Sigmoid colon (tissue), 7 donors: ENCODE data around the gene SPATA3. TPM values are rescaled to one million over a fixed set of nuclear protein-coding genes. Genes with fewer than 3 reads are reported as not detected.
A peak's percentile ranks its signal among the peaks of the same experiment; 100 is the strongest.

ENCODE experiments used
- DNase-seq: peaks from one replicate; pipeline ENCODE4 v3.0.0-alpha.2; 2019
- H3K27ac ChIP-seq, 4 donors: fragments of 200-600 bp; sonication (generic); one replicate each; pipeline ENCODE4 v1.5.1; 2016 to 2019; ENCODE audit warnings: mild to moderate bottlenecking in 1 of 4
- H3K27me3 ChIP-seq, 3 donors: fragments of 200-600 bp; sonication (generic); one replicate each; pipeline ENCODE4 v1.5.1; 2019; ENCODE audit warnings: mild to moderate bottlenecking in 1 of 3
- H3K36me3 ChIP-seq, 4 donors: fragments of 200-600 bp; sonication (generic); one replicate each; pipeline ENCODE4 v1.5.1; 2016 to 2019
- H3K4me1 ChIP-seq, 4 donors: fragments of 200-600 bp; sonication (generic); one replicate each; pipeline ENCODE4 v1.5.1; 2017 to 2019
- H3K4me3 ChIP-seq, 4 donors: fragments of 200-600 bp; sonication (generic); one replicate each; pipeline ENCODE4 v1.5.1; 2017 to 2019; ENCODE audit warnings: mild to moderate bottlenecking in 2 of 4, moderate library complexity in 1 of 4
- H3K9me3 ChIP-seq, 4 donors: fragments of 200-600 bp in 3 of 4; sonication (generic) in 3 of 4; one replicate each; pipeline versions ENCODE4 v1.5.1 to v1.6.1; 2013 to 2019
- CTCF ChIP-seq, 4 experiments: fragments of 450-650 bp in 3 of 4; fragments of 200-600 bp in 1 of 4; IDR thresholded peaks; one replicate each; pipeline ENCODE4 v1.5.1; 2016 to 2019; ENCODE audit warnings: antibody characterized with exemption in 4 of 4, mild to moderate bottlenecking in 3 of 4, moderate library complexity in 2 of 4
- EP300 ChIP-seq, 4 donors: sonication (generic); formaldehyde crosslinking; IDR thresholded peaks; one replicate each; pipeline ENCODE4 v1.6.1; 2017; ENCODE audit warnings: antibody characterized with exemption in 4 of 4
- POLR2A ChIP-seq, 2 donors: fragments of 450-650 bp; IDR thresholded peaks; one replicate each; pipeline ENCODE4 v1.6.1; 2016; ENCODE audit warnings: antibody characterized with exemption in 2 of 2, mild to moderate bottlenecking in 2 of 2, moderate library complexity in 2 of 2
- POLR2AphosphoS5 ChIP-seq, 4 donors: sonication (generic); formaldehyde crosslinking; IDR thresholded peaks; one replicate each; pipeline ENCODE4 v1.6.1; 2017; ENCODE audit warnings: antibody characterized with exemption in 4 of 4
- WGBS, 2 donors: extraction: QIAGEN DNeasy Blood & Tissue Kit; methylation state at CpG; one replicate each; pipeline ENCODE4 v1.1.7; 2013; 5-methylcytosine and 5-hydroxymethylcytosine counted together
- intact Hi-C: fragments of 100-400 bp; cut with DNase I; formaldehyde crosslinking; loops from one replicate; pipeline ENCODE4 v1.15.1; 2023
- polyA plus RNA-seq, 3 donors: library from polyadenylated mRNA; stranded (reverse); fragments of 200-250 nt; gene quantifications; one replicate each; pipeline ENCODE4 v1.2.3, GENCODE V29; 2013
- total RNA-seq, 4 donors: library from RNA; depleted of rRNA; stranded (reverse); fragments of >200 nt; gene quantifications; one replicate each; pipeline ENCODE4 v1.1.0, GENCODE V29; 2016
- donor health status: healthy with polysubstance abuse.
- donor health status: Bipolar disorder and iron deficiency.
- donor health status: healthy.

SPATA3 gene
- total and polyA plus RNA-seq, 7 donors = not detected

GRCh38 chr2:230999477-230999876 lies 3.6 kb downstream of the SPATA3 start:
- Histone ChIP-seq H3K27me3 (peaks cover 0 to 29% (median 16%) of the 10 kb centered on the region in 3 donors), H3K36me3 (no peaks in the 10 kb centered on the region), H3K9me3 (no peaks in the 10 kb centered on the region), H3K4me1 (no peaks in the 10 kb centered on the region), H3K4me3 (no peak overlapping the region), H3K27ac (no peak overlapping the region)
- DNase-seq = no peak
- intact Hi-C loops = no loop called here
- TF ChIP-seq POLR2AphosphoS5 (IDR thresholded peaks at IDR 0.05) = no peak
- TF ChIP-seq POLR2A (IDR thresholded peaks at IDR 0.05) = no peak
- 62% methylated on average over 4 of the region's 4 CpGs for WGBS, 2 donors

GRCh38 chr2:231000211-231000904 lies 4.4 kb downstream of the SPATA3 start:
- intact Hi-C loops = no loop called here
- WGBS, 2 donors = 15 to 59% methylated on average over 24 of the region's 24 CpGs
- peak; percentile 57 for DNase-seq
- H3K4me1 ChIP-seq = no peaks in the 10 kb centered on the region
- no peak overlapping the region for H3K27ac ChIP-seq
- H3K9me3 ChIP-seq = no peaks in the 10 kb centered on the region
- peaks cover 0 to 28% (median 16%) of the 10 kb centered on the region in 3 donors for H3K27me3 ChIP-seq
- H3K36me3 ChIP-seq = no peaks in the 10 kb centered on the region
- H3K4me3 ChIP-seq = no peak overlapping the region
- TF ChIP-seq POLR2AphosphoS5 (IDR thresholded peaks at IDR 0.05) (no peak), POLR2A (IDR thresholded peaks at IDR 0.05) (no peak), CTCF (IDR thresholded peaks at IDR 0.05) (no peak), EP300 (IDR thresholded peaks at IDR 0.05) (no peak)

- Histone ChIP-seq H3K9me3 (no peaks in the 10 kb centered on the region), H3K4me3 (no peak overlapping the region), H3K36me3 (no peaks in the 10 kb centered on the region), H3K27me3 (peaks cover 0 to 24% (median 16%) of the 10 kb centered on the region in 3 donors), H3K27ac (no peak overlapping the region), H3K4me1 (no peaks in the 10 kb centered on the region)
- peak; percentile 53 for DNase-seq
- WGBS, 2 donors = 77 to 91% methylated on average over 7 of the region's 7 CpGs
- TF ChIP-seq EP300 (IDR thresholded peaks at IDR 0.05) = no peak
- TF ChIP-seq POLR2AphosphoS5 (IDR thresholded peaks at IDR 0.05) = no peak
- TF ChIP-seq CTCF (IDR thresholded peaks at IDR 0.05) = no peak
- no peak for TF ChIP-seq POLR2A (IDR thresholded peaks at IDR 0.05)
- intact Hi-C loops = no loop called here
Measured at GRCh38 chr2:231001036-231001435, 5.1 kb downstream of the SPATA3 start.

- Histone ChIP-seq H3K27ac (no peak overlapping the region), H3K27me3 (peaks cover 0 to 24% (median 16%) of the 10 kb centered on the region in 3 donors), H3K36me3 (no peaks in the 10 kb centered on the region), H3K4me1 (no peaks in the 10 kb centered on the region), H3K4me3 (no peak overlapping the region), H3K9me3 (no peaks in the 10 kb centered on the region)
- intact Hi-C loops = no loop called here
- TF ChIP-seq CTCF (IDR thresholded peaks at IDR 0.05) = no peak
- peak; percentile 1 for DNase-seq
- 67 to 89% methylated on average over 4 of the region's 4 CpGs for WGBS, 2 donors
Measured at GRCh38 chr2:231001921-231002320, 6.0 kb downstream of the SPATA3 start.

- no peak for TF ChIP-seq EP300 (IDR thresholded peaks at IDR 0.05)
- no peak for TF ChIP-seq POLR2AphosphoS5 (IDR thresholded peaks at IDR 0.05)
- TF ChIP-seq CTCF (IDR thresholded peaks at IDR 0.05) = no peak
- no peak for TF ChIP-seq POLR2A (IDR thresholded peaks at IDR 0.05)
- Histone ChIP-seq H3K27me3 (peaks cover 0 to 24% (median 16%) of the 10 kb centered on the region in 3 donors), H3K36me3 (no peaks in the 10 kb centered on the region), H3K27ac (no peak overlapping the region), H3K9me3 (no peaks in the 10 kb centered on the region), H3K4me3 (no peak overlapping the region), H3K4me1 (no peaks in the 10 kb centered on the region)
- intact Hi-C loops = no loop called here
- 88 to 93% methylated on average over 10 of the region's 10 CpGs for WGBS, 2 donors
- no peak for DNase-seq
Measured at GRCh38 chr2:231002641-231003040, 6.7 kb downstream of the SPATA3 start.
